Measurements from ENCODE around the gene ADIPOQ. TPM values are rescaled to one million over a fixed set of nuclear protein-coding genes. Genes with fewer than 3 reads are reported as not detected.

ADIPOQ gene
- total and polyA plus RNA-seq, 2 of the 13 experiments (the other 11 are each of a cell fraction or from before 2014, with no cell fraction given), result not detected

DNA sequence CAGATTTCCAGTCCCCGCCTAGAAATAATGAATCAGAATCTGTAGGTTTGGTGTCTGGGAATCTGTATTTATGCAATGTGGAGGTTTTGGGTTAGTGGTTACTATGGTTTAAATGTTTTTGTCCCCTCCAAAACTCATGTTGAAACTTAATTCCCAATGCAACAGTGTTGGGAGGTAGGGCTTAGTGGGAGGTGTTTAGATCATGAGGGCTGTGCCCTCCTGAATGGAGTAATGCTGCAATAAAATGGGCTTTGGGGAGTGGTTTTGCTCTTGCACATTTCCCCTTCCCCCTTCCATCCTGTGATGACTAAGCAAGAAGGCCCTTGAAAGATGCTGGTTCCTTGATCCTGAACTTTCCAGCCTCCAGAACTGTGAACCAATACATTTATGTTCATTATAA is 27.1 kb upstream of the ADIPOQ start:
- 75% methylated on average over 1 of the region's 1 CpG for WGBS (ENCODE audit: low lambda C conversion rate)
- H3K36me3 ChIP-seq (replicated peaks in 1 of 2; ENCODE audit: control insufficient read depth in 1 of 2, insufficient read depth in 2 of 2, low read length in 2 of 2), result no peaks in the 10 kb centered on the region
- H4K20me1 ChIP-seq (ENCODE audit: insufficient read depth, low read length), result no peaks in the 10 kb centered on the region
- TF ChIP-seq SP1 (IDR thresholded peaks at IDR 0.05) (no peak), SP1 (CRISPR knock-in tag; IDR thresholded peaks at IDR 0.05) (no peak)
- H3K4me2 ChIP-seq (ENCODE audit: low read depth, low read length), result no peak overlapping the region
- no peak for FAIRE-seq
- ChIA-PET POLR2A (no interaction called here), CTCF (ENCODE audit: low intra/inter-chr PET ratio, low total read pairs) (no interaction called here)
- H3K4me1 ChIP-seq (ENCODE audit: insufficient read depth, low read length), result peaks cover 14% of the 10 kb centered on the region; the same call in 1 of the 2 replicates
- intact Hi-C loops (cut with micrococcal nuclease; ENCODE audit: unreplicated experiment) (no loop called here), in situ Hi-C loops (cut with HindIII; ENCODE audit: extremely low pct_ligation_motif_present, low pct_unique_long_range_greater_than_20kb) (loop anchor here (25.0 kb wide), 2 partner anchors 553 to 828 kb away; no protein-coding TSS in a partner anchor)
- no peaks in the 10 kb centered on the region for H3K9me3 ChIP-seq (ENCODE audit: low read length)
- H2AFZ ChIP-seq (ENCODE audit: low read length), result no peak overlapping the region
- no peak overlapping the region for H3K4me3 ChIP-seq (replicated peaks in 1 of 3; ENCODE audit: insufficient read depth in 1 of 3, low read depth in 2 of 3, low read length in 3 of 3)
- no peak for ATAC-seq
- peaks cover 2 to 18% of the 10 kb centered on the region in 2 experiments; a peak in 4 of 5 replicates for H3K27me3 ChIP-seq (ENCODE audit: control insufficient read depth in 1 of 2, insufficient read depth in 2 of 2, low read length in 2 of 2)
- no peak for DNase-seq (ENCODE audit: low spot score)
- no peak overlapping the region for H3K27ac ChIP-seq (ENCODE audit: extremely low read length, insufficient read depth, low read length)
- H3K9ac ChIP-seq (ENCODE audit: insufficient read depth, low read depth, low read length), result no peak overlapping the region
- no peaks in the 10 kb centered on the region for H3K79me2 ChIP-seq (ENCODE audit: insufficient read depth, low read length)
- BruUV-seq (replicated peaks), result no TSS peak

DNA sequence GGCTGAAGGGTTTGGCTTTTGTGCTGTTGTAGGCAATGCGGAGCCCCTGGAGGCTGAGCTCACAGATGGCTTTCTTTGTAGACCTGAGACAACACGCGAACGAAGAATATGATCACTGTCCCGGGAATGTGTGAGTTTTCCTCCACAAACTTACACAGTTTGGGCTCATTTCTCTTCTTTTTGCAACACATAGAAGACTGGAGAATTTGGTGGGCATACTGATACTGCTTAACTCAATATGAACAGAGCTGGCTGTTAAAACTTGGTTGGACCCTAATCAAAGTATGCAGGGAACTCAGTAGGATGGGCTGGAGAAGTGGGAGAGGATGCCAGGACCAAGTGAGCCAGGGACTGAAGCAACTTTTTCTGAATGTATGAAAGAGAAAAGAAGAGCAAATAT is 24.0 kb upstream of the ADIPOQ start:
- H3K27ac ChIP-seq (ENCODE audit: extremely low read length, insufficient read depth, low read length), result no peak overlapping the region
- no peaks in the 10 kb centered on the region for H4K20me1 ChIP-seq (ENCODE audit: insufficient read depth, low read length)
- no peak overlapping the region for H3K4me3 ChIP-seq (replicated peaks in 1 of 3; ENCODE audit: insufficient read depth in 1 of 3, low read depth in 2 of 3, low read length in 3 of 3)
- BruUV-seq (replicated peaks), result no TSS peak
- no peak overlapping the region for H3K9ac ChIP-seq (ENCODE audit: insufficient read depth, low read depth, low read length)
- peaks cover 31% of the 10 kb centered on the region; the same call in 1 of the 2 replicates for H3K4me1 ChIP-seq (ENCODE audit: insufficient read depth, low read length)
- H3K27me3 ChIP-seq (ENCODE audit: control insufficient read depth in 1 of 2, insufficient read depth in 2 of 2, low read length in 2 of 2), result peaks cover 0 to 18% of the 10 kb centered on the region in 2 experiments; a peak in 3 of 5 replicates
- intact Hi-C loops (cut with micrococcal nuclease; ENCODE audit: unreplicated experiment) (no loop called here), in situ Hi-C loops (cut with HindIII; ENCODE audit: extremely low pct_ligation_motif_present, low pct_unique_long_range_greater_than_20kb) (loop anchor here (25.0 kb wide), 2 partner anchors 556 to 831 kb away; no protein-coding TSS in a partner anchor)
- FAIRE-seq (no peak), DNase-seq (ENCODE audit: low spot score) (no peak), ATAC-seq (peak; percentile 30; the same call in 2 of the 3 replicates)
- no peaks in the 10 kb centered on the region for H3K9me3 ChIP-seq (ENCODE audit: low read length)
- H3K79me2 ChIP-seq (ENCODE audit: insufficient read depth, low read length), result no peaks in the 10 kb centered on the region
- H2AFZ ChIP-seq (ENCODE audit: low read length), result peak overlapping the region; percentile 43
- ChIA-PET CTCF (ENCODE audit: low intra/inter-chr PET ratio, low total read pairs) (no interaction called here), POLR2A (interaction anchor here (1.2 to 1.3 kb wide), 2 partner anchors 206 to 220 kb away, joined by 3 to 4 read pairs; no protein-coding TSS in a partner anchor)
- peak overlapping the region; percentile 13; the same call in 1 of the 2 replicates for H3K4me2 ChIP-seq (ENCODE audit: low read depth, low read length)
- WGBS (ENCODE audit: low lambda C conversion rate), result 73% methylated on average over 5 of the region's 5 CpGs
- no peaks in the 10 kb centered on the region for H3K36me3 ChIP-seq (replicated peaks in 1 of 2; ENCODE audit: control insufficient read depth in 1 of 2, insufficient read depth in 2 of 2, low read length in 2 of 2)
- no peak for TF ChIP-seq FLYWCH1 (CRISPR knock-in tag; IDR thresholded peaks at IDR 0.05)
- TF ChIP-seq, protein P1, sequence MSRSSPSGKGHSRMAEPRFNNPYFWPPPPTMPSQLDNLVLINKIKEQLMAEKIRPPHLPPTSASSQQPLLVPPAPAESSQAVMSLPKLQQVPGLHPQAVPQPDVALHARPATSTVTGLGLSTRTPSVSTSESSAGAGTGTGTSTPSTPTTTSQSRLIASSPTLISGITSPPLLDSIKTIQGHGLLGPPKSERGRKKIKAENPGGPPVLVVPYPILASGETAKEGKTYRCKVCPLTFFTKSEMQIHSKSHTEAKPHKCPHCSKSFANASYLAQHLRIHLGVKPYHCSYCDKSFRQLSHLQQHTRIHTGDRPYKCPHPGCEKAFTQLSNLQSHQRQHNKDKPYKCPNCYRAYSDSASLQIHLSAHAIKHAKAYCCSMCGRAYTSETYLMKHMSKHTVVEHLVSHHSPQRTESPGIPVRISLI (CRISPR knock-in tag; IDR thresholded peaks at IDR 0.05; ENCODE audit: borderline replicate concordance), result no peak
- TF ChIP-seq, protein P2, sequence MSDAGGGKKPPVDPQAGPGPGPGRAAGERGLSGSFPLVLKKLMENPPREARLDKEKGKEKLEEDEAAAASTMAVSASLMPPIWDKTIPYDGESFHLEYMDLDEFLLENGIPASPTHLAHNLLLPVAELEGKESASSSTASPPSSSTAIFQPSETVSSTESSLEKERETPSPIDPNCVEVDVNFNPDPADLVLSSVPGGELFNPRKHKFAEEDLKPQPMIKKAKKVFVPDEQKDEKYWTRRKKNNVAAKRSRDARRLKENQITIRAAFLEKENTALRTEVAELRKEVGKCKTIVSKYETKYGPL (CRISPR knock-in tag; IDR thresholded peaks at IDR 0.05), result no peak
- no peak for TF ChIP-seq XBP1 (CRISPR knock-in tag; IDR thresholded peaks at IDR 0.05)
- TF ChIP-seq, protein P3, sequence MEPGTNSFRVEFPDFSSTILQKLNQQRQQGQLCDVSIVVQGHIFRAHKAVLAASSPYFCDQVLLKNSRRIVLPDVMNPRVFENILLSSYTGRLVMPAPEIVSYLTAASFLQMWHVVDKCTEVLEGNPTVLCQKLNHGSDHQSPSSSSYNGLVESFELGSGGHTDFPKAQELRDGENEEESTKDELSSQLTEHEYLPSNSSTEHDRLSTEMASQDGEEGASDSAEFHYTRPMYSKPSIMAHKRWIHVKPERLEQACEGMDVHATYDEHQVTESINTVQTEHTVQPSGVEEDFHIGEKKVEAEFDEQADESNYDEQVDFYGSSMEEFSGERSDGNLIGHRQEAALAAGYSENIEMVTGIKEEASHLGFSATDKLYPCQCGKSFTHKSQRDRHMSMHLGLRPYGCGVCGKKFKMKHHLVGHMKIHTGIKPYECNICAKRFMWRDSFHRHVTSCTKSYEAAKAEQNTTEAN (CRISPR knock-in tag; conservative IDR thresholded peaks at IDR 0.05), result no peak
- no peak for TF ChIP-seq ZNF652 (CRISPR knock-in tag; IDR thresholded peaks at IDR 0.05; ENCODE audit: borderline replicate concordance, low read depth)
- no peak for TF ChIP-seq PCBP2 (optimal IDR thresholded peaks at IDR 0.05; ENCODE audit: low read depth, low read length, poor library complexity, severe bottlenecking)
- TF ChIP-seq RAD21 (CRISPR knock-in tag; IDR thresholded peaks at IDR 0.05), result no peak
- TF ChIP-seq ZNF644 (CRISPR knock-in tag; IDR thresholded peaks at IDR 0.05; ENCODE audit: low read depth), result no peak
- no peak for TF ChIP-seq KLF11 (CRISPR knock-in tag; IDR thresholded peaks at IDR 0.05)
- no peak for TF ChIP-seq NR2C2 (CRISPR knock-in tag; IDR thresholded peaks at IDR 0.05; ENCODE audit: borderline replicate concordance)
- no peak for TF ChIP-seq ZNF747 (CRISPR knock-in tag; IDR thresholded peaks at IDR 0.05; ENCODE audit: borderline replicate concordance)
